Mesothelial cell of epicardium (in vitro differentiated cells): ENCODE measurements around the gene NOL12. TPM values are rescaled to one million over a fixed set of nuclear protein-coding genes. Genes with fewer than 3 reads are reported as not detected.

ENCODE experiments used
- DNase-seq, 2 experiments: peaks; one replicate each; pipeline ENCODE4 v3.0.0; 2021; ENCODE audit warnings: low spot score in 2 of 2; ENCODE audit not compliant: unreplicated experiment in 2 of 2
- H3K27ac Mint-ChIP-seq: 2 replicates; pipeline ENCODE4 v1.8.0; 2021; ENCODE audit warnings: mixed read lengths
- H3K27me3 Mint-ChIP-seq: 2 replicates; pipeline ENCODE4 v1.8.0; 2021; ENCODE audit warnings: low read depth, mixed read lengths
- H3K36me3 Mint-ChIP-seq: 2 replicates; pipeline ENCODE4 v1.8.0; 2021; ENCODE audit warnings: mixed read lengths
- H3K4me1 Mint-ChIP-seq: 2 replicates; pipeline ENCODE4 v1.8.0; 2021; ENCODE audit warnings: mixed read lengths
- H3K4me3 Mint-ChIP-seq: 2 replicates; pipeline ENCODE4 v1.8.0; 2021; ENCODE audit warnings: mild to moderate bottlenecking, moderate library complexity, mixed read lengths
- H3K9me3 Mint-ChIP-seq: 2 replicates; pipeline ENCODE4 v1.8.0; 2021; ENCODE audit warnings: mixed read lengths
- total RNA-seq: library from RNA; stranded (reverse); gene quantifications from 3 replicates; pipeline ENCODE4 v1.2.1, GENCODE V29; 2021
- TF ChIP-seq, protein P1 (sequence below): fragments of 200-600 bp; sonication (generic); IDR thresholded peaks from one replicate; pipeline ENCODE4 v1.5.0; 2021; ENCODE audit warnings: antibody characterized with exemption; ENCODE audit not compliant: unreplicated experiment

NOL12 gene, protein sequence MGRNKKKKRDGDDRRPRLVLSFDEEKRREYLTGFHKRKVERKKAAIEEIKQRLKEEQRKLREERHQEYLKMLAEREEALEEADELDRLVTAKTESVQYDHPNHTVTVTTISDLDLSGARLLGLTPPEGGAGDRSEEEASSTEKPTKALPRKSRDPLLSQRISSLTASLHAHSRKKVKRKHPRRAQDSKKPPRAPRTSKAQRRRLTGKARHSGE
- total RNA-seq: 23.9 to 25.2 TPM (median 24.8 TPM) in 3 replicates

DNA sequence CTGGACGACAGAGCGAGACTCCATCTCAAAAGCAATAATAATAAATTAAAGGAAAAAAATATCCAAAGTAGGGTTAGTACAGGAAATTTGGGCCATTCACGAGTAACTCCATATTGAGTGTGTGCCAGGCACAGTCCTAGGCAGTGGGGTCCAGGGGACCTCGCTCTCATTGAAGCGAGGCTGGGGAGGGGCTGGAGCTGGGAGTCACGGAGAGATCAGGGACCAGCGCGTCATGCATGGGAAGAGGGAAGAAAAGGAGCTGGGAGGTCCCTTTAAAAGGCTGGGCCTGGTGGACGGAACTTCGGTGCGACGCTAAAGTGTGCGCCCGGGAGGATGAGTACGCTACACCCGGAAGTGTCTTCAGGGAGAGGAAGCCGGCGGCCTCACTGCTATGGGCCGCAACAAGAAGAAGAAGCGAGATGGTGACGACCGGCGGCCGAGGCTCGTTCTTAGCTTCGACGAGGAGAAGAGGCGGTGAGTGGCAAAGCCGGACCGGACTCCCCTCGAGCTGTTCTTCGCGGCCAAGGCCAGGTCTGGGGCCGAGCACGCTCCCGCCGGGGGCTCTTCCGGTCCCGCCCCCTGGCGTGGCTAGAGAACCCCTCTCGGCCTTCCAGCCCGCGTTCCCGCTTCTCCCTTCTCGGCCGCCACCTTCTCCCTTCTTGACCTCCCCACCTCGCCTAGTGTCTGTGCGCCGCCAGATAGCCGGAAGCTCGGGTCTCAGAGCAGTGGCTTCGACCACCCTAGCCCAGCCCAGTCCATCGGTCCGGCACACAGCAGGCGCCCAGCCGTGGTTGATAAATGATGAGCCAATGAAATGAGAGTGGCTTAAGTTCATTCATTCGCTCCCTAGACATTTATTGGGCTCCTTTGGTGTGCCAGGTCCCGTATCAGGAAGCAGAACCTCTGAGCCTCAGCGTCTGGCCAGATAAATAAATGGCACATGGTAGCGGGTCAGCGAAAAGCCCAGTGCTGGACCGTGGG is at the start of gene NOL12:
Gene NOL12, plus strand, starts transcription at position 342 of the 981 bp plus-strand sequence. Its CDS starts 50 bp downstream, at position 392.
- peak in 1 of 2 experiments; percentile 83 for DNase-seq
- Mint-ChIP-seq H3K4me1 (peaks cover 18% of the 10 kb centered on the region), H3K36me3 (peaks cover 15% of the 10 kb centered on the region), H3K27ac (peak within 1 kb of the TSS; percentile 97), H3K27me3 (no peaks in the 10 kb centered on the region), H3K9me3 (no peaks in the 10 kb centered on the region), H3K4me3 (peak within 1 kb of the TSS; percentile 98)
- TF ChIP-seq, protein P1, sequence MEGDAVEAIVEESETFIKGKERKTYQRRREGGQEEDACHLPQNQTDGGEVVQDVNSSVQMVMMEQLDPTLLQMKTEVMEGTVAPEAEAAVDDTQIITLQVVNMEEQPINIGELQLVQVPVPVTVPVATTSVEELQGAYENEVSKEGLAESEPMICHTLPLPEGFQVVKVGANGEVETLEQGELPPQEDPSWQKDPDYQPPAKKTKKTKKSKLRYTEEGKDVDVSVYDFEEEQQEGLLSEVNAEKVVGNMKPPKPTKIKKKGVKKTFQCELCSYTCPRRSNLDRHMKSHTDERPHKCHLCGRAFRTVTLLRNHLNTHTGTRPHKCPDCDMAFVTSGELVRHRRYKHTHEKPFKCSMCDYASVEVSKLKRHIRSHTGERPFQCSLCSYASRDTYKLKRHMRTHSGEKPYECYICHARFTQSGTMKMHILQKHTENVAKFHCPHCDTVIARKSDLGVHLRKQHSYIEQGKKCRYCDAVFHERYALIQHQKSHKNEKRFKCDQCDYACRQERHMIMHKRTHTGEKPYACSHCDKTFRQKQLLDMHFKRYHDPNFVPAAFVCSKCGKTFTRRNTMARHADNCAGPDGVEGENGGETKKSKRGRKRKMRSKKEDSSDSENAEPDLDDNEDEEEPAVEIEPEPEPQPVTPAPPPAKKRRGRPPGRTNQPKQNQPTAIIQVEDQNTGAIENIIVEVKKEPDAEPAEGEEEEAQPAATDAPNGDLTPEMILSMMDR: no peak

DNA sequence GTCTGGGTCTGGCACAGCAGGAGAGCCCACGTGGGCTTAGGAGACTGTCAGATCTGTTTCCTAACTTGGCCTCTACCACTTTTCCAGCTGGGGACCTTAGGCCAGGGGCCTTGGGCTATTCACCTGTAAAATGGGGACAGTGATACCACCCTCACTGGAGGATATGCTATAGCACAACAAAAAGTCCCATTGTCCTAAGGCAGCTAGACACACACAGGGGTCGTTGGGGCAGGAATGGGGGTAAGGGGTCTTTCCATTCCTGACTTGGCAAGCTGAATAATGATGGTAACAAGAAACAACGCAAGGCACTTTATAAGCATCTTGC is 49.2 kb upstream of the NOL12 start:
- TF ChIP-seq, protein P1: no peak
- Mint-ChIP-seq H3K36me3 (peaks cover 3% of the 10 kb centered on the region), H3K4me1 (peaks cover 35% of the 10 kb centered on the region), H3K9me3 (no peaks in the 10 kb centered on the region), H3K27me3 (no peaks in the 10 kb centered on the region), H3K27ac (no peak overlapping the region), H3K4me3 (no peak overlapping the region)
- no peak for DNase-seq

DNA sequence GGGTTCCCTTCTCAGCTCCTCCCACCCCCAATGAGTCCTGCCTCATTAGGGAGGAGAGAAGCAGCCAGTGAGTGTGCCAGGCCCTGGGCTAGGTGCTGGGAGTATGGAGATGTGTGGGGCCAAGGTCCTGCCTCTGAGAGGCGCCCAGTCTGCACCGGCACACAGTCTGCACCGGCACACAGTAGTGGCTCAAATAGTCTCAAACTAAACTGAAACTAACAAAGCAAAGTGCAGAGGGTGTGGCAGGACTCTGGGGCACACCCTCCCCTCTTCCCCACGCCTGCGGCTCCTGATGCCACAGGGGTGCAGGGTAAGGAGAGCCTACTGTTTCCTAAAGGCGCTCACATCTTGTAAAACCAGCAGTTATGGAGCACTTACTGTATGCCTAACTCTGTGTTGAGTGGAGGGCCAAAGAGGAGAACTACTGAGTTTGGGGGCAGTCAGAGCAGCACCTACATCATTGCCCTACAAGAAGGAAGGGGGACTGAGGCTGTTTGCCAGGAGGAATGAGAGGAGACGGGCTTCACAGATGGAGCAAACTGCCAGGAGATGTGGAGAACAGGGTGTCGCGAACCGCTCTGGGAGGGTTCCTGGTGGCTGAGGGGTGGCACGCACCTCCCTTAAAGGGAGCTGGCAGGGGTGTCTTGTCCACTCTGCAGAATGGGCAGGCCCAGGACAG is 47.6 kb upstream of the NOL12 start:
- TF ChIP-seq, protein P1: no peak
- Mint-ChIP-seq H3K36me3 (peaks cover 3% of the 10 kb centered on the region), H3K27me3 (no peaks in the 10 kb centered on the region), H3K4me3 (peak overlapping the region; percentile 87), H3K4me1 (peaks cover 34% of the 10 kb centered on the region), H3K9me3 (no peaks in the 10 kb centered on the region), H3K27ac (peak overlapping the region; percentile 76)
- no peak for DNase-seq

DNA sequence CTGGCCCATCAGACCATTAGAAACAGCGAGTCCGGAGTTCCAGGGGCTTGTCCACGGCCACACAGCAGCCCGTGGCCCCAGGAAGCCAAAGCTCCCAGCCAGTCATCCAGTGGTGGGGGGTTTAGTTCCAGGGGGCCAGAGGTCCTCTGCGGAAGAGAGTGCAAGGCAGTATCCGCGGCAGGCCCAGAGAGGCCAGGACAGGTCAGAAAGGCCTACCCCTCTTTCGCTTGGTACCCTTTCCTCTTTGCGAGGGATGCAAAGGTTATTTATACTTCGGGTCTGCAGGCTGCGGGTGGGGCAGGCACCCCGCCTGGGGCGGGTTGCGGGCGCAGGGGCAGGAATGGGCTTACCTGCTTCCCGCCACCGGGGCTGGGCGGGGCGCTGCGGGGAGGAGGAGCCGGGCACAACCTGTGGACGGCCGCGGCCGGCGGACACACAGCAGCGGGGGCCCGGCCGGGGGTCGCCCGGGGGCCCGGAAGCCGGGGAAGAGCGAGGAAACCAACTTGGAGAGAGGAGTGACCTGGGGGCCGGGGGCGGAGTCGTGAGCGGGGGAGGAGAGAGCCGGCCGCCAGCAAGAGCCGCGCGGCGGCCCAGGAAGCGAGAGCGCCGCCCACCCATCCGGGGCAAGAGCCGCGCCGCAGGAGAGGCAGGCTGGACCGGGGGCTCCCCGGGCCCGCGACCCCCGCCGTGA is 46.9 kb upstream of the NOL12 start, which contains the start of gene SH3BP1:
Gene SH3BP1, plus strand, starts transcription at position 600 of the 691 bp plus-strand sequence. CDS start 119 bp downstream, outside the sequence.
- DNase-seq: peak in 1 of 2 experiments; percentile 49
- TF ChIP-seq, protein P1: no peak
- Mint-ChIP-seq H3K36me3 (peaks cover 3% of the 10 kb centered on the region), H3K4me3 (peak within 1 kb of the TSS; percentile 87), H3K9me3 (no peaks in the 10 kb centered on the region), H3K27me3 (no peaks in the 10 kb centered on the region), H3K27ac (peak within 1 kb of the TSS; percentile 91), H3K4me1 (peaks cover 29% of the 10 kb centered on the region)
